Measurements from ENCODE around the gene DCBLD2. TPM values are rescaled to one million over a fixed set of nuclear protein-coding genes. Genes with fewer than 3 reads are reported as not detected.

The DCBLD2 gene
- total RNA-seq, 2 donors from 2014 or later, result 2.5 to 3.6 TPM

DNA sequence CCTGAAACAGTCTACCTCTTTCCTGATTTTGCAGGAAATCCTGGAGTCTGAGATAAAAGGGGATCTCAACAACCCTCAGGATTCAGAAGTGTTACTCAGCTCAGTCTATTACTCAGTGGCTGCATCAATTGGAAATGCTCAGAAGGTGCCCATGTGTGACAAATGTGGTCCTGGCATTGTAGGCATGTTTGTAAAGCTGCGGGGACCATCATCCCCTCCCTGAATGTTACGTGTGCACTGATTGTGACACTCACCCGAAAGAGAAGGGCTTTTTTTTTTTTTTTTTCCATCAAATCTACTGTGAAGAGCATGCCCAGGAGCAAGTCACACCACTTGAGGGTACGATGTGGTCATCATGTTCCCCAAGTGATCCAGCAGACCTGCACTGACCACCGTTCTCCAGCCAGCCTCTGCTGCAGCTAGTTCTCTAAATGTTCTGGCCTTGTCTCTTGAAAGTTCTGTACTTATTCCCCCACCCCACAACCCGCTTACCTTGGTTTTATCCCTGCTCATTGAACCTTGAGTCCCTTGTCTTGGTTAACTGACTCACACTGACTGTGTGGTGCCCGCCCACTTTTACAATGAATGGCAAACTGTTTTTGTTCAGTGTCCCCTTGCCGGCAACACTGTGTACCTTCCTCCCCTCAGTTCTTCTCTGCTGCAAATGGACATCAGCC lies 118.5 kb downstream of the DCBLD2 start:
- no peak for ATAC-seq (replicated peaks)
- Mint-ChIP-seq H3K9me3 (no peaks in the 10 kb centered on the region), H3K4me3 (no peak overlapping the region), H3K27ac (no peak overlapping the region), H3K4me1 (no peaks in the 10 kb centered on the region), H3K36me3 (ENCODE audit: low read depth) (no peaks in the 10 kb centered on the region), H3K27me3 (peaks cover 26% of the 10 kb centered on the region)

DNA sequence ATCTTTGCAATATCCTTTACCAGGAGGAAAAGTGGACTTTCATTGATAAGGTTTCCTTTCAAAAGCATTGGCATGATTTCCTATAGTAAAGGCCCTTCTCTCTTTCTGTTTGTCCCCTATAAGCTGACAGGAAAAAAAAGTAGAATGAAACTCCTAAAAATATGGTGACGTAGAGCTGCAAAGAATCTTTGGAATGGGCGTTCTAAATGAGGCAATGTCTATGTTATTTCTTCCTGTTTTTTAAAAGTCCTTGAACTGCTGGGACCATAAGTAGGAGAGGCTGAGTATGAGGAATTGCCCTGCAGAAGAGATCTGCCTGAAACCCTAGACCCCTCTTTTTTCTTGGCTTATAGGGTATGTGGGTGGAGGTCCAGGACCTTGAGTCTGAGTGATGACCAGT lies 121.2 kb downstream of the DCBLD2 start:
- H3K36me3 Mint-ChIP-seq (ENCODE audit: low read depth), result no peaks in the 10 kb centered on the region
- H3K4me1 Mint-ChIP-seq, result no peaks in the 10 kb centered on the region
- H3K27ac Mint-ChIP-seq, result no peak overlapping the region
- no peak overlapping the region for H3K4me3 Mint-ChIP-seq
- ATAC-seq (replicated peaks), result no peak
- H3K9me3 Mint-ChIP-seq, result no peaks in the 10 kb centered on the region
- peaks cover 26% of the 10 kb centered on the region for H3K27me3 Mint-ChIP-seq

DNA sequence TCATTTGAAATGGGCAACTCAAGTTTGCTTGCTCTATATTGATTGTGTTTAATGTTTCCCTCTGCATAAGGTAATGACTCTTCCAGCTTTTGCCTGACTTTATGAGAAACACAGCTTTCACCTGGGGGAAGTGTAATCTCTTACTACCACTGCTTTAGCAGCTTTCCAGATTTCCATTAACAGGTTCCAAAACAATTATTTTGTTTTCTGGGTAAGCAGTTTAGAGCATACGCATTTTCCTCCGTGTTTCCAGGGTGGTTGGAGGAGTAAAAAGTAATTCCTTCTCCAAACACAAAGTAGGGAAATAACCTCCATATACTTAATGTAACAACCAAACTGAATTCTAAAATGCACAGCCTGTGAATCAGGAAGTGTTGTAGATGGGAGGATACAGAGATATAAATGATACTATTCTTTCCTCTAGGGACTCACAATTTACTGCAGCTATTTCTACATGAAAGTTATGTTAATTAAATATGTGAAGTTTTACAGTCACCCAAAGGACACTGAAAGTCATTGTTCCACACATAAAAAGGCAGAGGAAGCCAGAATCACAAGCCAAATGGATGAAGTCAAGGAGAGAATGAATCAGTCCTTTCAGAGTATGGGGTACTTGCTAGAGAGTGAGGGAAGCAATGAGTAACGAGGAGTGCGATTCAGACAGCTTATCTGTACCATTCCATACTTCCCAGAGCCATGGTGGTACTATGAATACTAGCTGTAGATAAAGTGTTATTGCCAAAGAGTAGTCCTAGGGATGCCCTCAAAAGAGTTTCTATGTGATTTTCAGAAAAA lies 121.8 kb downstream of the DCBLD2 start:
- no peaks in the 10 kb centered on the region for H3K9me3 Mint-ChIP-seq
- no peak overlapping the region for H3K27ac Mint-ChIP-seq
- no peak overlapping the region for H3K4me3 Mint-ChIP-seq
- ATAC-seq (replicated peaks), result no peak
- no peaks in the 10 kb centered on the region for H3K36me3 Mint-ChIP-seq (ENCODE audit: low read depth)
- H3K4me1 Mint-ChIP-seq, result no peaks in the 10 kb centered on the region
- H3K27me3 Mint-ChIP-seq, result peaks cover 29% of the 10 kb centered on the region

DNA sequence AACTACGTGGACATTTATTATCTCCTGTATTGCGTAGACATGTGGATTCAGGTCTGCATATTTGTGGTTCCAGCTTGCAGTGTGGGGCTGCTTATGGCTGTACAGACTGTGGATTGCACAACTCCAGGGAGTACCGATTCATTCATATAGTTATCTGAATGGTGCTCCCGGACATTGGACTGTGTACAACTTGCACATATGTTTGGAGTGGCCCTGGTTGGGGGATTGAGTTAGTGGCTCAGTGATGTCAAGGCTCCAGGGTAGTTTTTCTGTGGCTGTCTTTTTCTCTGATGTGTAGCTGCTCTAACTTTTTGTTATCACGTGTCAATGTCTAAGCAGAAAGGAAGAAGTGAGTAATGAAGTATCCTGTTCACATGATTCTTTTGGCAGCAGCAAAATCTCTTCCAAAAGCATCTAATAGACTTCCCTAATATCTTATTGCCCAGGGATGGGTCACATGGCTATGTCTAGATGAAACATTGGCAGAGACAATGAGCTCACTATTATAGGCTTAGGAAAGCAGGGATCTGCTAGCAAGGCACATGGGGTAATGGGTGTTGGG lies 122.6 kb downstream of the DCBLD2 start:
- no peak for ATAC-seq (replicated peaks)
- H3K4me3 Mint-ChIP-seq, result no peak overlapping the region
- H3K4me1 Mint-ChIP-seq, result no peaks in the 10 kb centered on the region
- no peaks in the 10 kb centered on the region for H3K36me3 Mint-ChIP-seq (ENCODE audit: low read depth)
- H3K27ac Mint-ChIP-seq, result no peak overlapping the region
- H3K9me3 Mint-ChIP-seq, result no peaks in the 10 kb centered on the region
- peaks cover 34% of the 10 kb centered on the region for H3K27me3 Mint-ChIP-seq

DNA sequence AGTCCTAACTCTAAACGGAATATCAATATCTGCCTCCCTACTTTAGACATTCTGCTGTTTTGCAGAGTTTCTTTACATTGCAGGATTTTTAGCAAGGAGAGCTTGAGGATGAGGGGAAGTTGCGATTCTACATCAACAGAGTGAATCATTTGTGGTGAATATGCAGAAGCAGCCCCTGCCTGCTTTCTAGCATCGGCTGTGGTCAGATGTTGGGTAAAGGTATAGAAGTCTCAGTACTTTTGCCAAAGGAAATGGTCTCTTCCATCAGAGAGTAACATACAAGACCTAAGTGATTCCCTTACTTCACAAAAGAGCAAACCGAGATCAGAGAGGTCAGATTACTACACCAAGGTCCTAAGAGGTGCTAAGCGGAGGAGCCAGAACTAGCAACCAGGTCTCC lies 123.1 kb downstream of the DCBLD2 start:
- Mint-ChIP-seq H3K27me3 (peaks cover 38% of the 10 kb centered on the region), H3K27ac (no peak overlapping the region), H3K4me1 (no peaks in the 10 kb centered on the region), H3K36me3 (ENCODE audit: low read depth) (no peaks in the 10 kb centered on the region), H3K9me3 (no peaks in the 10 kb centered on the region), H3K4me3 (no peak overlapping the region)
- no peak for ATAC-seq (replicated peaks)

DNA sequence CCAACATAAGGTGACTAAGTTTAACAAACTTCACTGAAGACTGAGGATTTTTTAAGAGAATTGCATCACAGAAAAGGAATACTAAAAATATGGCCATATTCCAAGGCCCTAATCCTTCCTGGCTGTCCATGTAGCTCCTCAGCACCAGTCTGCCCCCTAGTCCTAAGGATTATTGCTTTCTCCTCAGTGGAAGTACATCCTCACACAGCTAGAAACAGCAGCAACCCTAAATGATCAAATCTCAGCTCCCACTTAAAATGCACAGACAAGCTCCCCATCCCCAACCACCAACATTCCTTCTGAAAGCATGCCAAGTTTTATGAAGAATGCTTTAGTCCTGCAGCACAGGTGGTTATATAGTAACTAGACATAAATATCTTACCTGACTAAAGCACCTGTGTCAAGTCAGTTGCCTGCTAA lies 123.7 kb downstream of the DCBLD2 start:
- Mint-ChIP-seq H3K4me3 (no peak overlapping the region), H3K4me1 (no peaks in the 10 kb centered on the region), H3K36me3 (ENCODE audit: low read depth) (no peaks in the 10 kb centered on the region), H3K9me3 (no peaks in the 10 kb centered on the region), H3K27ac (no peak overlapping the region), H3K27me3 (peaks cover 38% of the 10 kb centered on the region)
- ATAC-seq (replicated peaks), result no peak

DNA sequence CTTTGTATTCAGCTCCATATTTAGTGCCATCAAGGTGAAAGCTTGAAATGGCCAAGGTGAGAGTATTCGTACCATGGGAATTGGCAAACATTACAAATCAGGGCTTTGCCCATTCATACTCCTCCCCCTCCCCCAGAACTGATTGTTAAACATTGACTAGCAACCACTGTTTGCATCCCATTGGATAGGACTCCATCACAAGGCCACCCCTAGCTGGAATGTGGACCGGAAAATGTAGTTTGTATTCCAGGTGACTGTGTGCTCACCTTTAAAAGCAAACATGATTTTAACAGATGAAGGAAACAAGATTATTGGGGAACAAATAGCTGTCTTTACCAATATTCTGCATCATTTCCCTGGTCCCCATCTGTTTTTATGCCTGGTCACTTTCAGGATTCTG lies 124.2 kb downstream of the DCBLD2 start:
- H3K9me3 Mint-ChIP-seq, result no peaks in the 10 kb centered on the region
- H3K36me3 Mint-ChIP-seq (ENCODE audit: low read depth), result no peaks in the 10 kb centered on the region
- no peak overlapping the region for H3K27ac Mint-ChIP-seq
- H3K27me3 Mint-ChIP-seq, result peaks cover 38% of the 10 kb centered on the region
- H3K4me3 Mint-ChIP-seq, result no peak overlapping the region
- H3K4me1 Mint-ChIP-seq, result no peaks in the 10 kb centered on the region
- ATAC-seq (replicated peaks), result no peak

DNA sequence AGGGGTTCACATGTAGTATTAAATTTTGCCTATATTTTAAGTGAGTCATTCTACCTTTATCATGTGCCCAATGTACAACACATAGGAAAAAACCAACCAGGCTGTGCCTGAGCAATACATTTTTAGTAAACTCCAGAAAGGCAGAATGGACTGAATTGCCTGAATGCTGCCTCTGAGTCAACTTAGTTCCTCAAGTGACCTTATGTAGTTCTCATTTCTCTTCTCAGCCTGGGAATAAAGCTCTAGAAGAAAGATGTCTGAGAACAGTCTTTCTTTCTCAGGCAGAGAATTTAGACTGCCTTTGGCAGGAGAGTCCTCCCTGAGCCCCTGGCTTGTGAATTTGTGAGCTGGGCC lies 125.4 kb downstream of the DCBLD2 start:
- ATAC-seq (replicated peaks), result no peak
- Mint-ChIP-seq H3K36me3 (ENCODE audit: low read depth) (no peaks in the 10 kb centered on the region), H3K4me3 (no peak overlapping the region), H3K27ac (no peak overlapping the region), H3K27me3 (peaks cover 38% of the 10 kb centered on the region), H3K9me3 (no peaks in the 10 kb centered on the region), H3K4me1 (no peaks in the 10 kb centered on the region)

DNA sequence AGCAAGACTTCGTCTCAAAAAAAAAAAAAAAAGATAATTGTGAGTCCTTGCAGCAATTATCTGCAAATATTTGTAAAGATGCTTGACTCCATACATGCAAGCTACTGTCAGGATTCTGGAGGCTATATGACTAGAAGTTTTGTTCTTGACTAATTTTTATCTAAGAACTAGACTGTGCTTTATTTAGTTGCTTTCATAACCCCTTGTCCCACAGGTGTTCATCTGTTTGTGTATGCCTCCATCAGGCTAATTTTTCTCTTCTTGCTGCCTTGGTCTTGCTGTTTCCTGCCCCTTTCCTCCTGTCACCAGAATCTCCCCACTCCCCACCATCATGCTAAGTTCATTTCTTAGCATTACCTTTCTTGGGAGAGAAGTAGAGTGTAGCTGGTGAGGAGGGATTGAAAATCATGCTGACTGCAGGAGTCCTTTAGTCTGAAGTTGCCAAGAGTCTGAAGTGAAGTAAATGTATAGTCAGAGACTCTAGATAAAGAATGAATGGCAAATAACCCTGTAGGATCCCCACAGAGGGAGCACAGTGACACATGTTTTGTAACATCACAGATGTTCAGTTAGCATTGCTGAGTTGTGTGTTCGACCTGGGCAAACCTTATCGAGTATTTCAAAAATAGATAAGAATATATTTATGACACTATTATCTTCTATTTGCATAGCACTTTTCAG lies 125.9 kb downstream of the DCBLD2 start:
- H3K9me3 Mint-ChIP-seq, result no peaks in the 10 kb centered on the region
- peaks cover 38% of the 10 kb centered on the region for H3K27me3 Mint-ChIP-seq
- ATAC-seq (replicated peaks), result no peak
- H3K4me3 Mint-ChIP-seq, result no peak overlapping the region
- H3K27ac Mint-ChIP-seq, result no peak overlapping the region
- no peaks in the 10 kb centered on the region for H3K36me3 Mint-ChIP-seq (ENCODE audit: low read depth)
- H3K4me1 Mint-ChIP-seq, result no peaks in the 10 kb centered on the region

DNA sequence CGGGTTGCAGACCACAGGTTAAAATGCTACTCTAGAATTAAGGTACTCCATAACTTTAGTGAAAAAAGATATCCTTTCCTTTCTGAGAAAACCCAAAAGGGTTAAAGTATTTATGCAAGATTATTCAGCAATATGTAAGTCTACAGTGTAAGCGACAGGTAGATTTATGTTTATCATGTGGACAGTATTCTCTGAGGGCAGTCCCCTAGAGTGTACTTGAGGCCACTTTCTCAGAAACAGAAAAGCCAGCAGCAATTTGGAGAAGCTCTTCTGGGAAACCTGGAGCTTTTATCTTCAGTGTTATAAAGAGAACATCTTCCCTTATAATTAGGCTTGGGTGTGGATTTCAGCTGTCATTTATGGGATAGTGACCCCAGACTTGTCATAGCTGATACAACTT lies 129.5 kb downstream of the DCBLD2 start:
- Mint-ChIP-seq H3K36me3 (ENCODE audit: low read depth) (no peaks in the 10 kb centered on the region), H3K27ac (no peak overlapping the region), H3K27me3 (peaks cover 32% of the 10 kb centered on the region), H3K4me1 (no peaks in the 10 kb centered on the region), H3K9me3 (no peaks in the 10 kb centered on the region), H3K4me3 (no peak overlapping the region)
- ATAC-seq (replicated peaks), result no peak

DNA sequence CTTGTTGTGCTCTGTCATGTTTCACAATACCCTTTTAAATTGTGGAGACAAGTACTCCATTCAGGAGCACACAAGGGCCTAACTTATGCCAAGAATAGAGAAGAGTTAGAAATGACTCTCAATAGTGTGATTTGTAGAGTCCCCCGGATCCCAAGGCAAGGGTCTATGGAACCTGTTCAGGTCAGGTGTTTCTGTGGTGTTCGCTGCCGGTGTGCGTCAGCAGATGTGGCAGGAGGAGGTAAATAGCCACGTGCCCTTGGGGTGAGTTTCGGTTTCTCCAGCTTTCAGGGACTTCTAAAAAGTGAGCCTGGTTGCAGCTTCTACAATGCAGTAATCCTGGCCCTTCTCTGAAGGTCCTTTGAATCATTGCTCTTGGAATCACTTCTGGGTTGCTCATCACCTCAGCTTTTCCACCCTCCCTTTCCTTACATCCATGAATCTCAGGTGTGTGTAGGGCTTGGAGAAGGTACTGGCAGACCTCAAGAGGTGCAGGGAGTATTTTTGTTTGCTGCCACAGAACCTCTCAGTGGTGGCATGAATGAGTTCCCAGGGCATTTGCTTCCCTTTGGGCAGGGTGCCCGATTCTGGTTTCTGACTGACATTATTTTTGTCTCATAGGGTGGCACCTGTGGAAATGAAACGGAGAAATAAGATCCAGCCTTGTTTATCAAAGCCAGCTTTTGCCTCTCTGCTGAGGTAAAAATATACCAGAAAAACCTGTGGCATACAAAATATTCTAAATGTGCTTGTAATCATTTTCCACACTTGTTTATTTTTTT lies 131.0 kb downstream of the DCBLD2 start:
- no peak overlapping the region for H3K27ac Mint-ChIP-seq
- ATAC-seq (replicated peaks), result no peak
- no peaks in the 10 kb centered on the region for H3K4me1 Mint-ChIP-seq

DNA sequence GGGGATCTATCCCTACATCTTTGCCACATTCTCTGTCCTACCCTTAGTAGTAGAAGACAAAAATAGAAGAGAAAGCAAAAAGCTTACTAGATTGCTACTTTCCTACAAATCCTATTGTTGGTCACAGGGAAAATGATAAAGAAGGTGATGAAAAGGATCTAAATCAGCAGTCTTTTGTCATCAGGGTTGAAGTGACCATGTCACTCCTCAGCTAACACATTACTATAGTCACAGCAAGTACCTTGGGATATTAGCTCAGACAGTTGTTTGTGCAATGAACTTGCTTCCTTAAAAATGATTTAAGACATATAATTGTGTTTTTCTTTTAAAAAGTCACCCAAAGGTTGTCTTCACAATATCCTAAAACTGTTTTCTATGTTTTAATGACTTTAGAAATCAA lies 132.0 kb downstream of the DCBLD2 start:
- no peaks in the 10 kb centered on the region for H3K9me3 Mint-ChIP-seq
- ATAC-seq (replicated peaks), result no peak

More for the DNA sequence above, 131.0 kb downstream of the DCBLD2 start:
- Mint-ChIP-seq H3K27me3 (peaks cover 27% of the 10 kb centered on the region), H3K4me3 (no peak overlapping the region), H3K36me3 (ENCODE audit: low read depth) (no peaks in the 10 kb centered on the region), H3K9me3 (no peaks in the 10 kb centered on the region)

DNA sequence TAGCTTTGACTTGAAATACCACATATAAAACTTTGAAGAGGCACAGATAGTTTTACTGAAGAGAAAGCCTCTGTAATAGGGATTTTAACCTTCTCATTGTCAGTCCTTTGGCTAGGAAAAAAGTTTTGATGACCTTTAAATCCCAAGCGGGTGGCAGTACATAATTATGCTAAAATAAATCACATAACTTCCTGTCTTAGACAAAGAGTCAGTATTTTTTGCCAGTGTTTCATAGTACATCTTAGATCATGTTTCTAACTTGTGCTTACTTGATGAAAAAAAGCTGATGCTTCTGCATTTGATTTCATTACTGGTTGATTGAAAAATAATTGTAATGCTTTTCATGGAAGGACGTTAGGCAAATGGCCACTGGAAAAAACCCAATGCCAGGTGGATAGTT lies 132.5 kb downstream of the DCBLD2 start:
- H3K27ac Mint-ChIP-seq, result no peak overlapping the region
- H3K9me3 Mint-ChIP-seq, result no peaks in the 10 kb centered on the region
- no peak for ATAC-seq (replicated peaks)
- H3K4me3 Mint-ChIP-seq, result no peak overlapping the region
- no peaks in the 10 kb centered on the region for H3K4me1 Mint-ChIP-seq
- H3K36me3 Mint-ChIP-seq (ENCODE audit: low read depth), result no peaks in the 10 kb centered on the region
- peaks cover 19% of the 10 kb centered on the region for H3K27me3 Mint-ChIP-seq

More for the DNA sequence above, 132.0 kb downstream of the DCBLD2 start:
- Mint-ChIP-seq H3K27me3 (peaks cover 21% of the 10 kb centered on the region), H3K4me3 (no peak overlapping the region), H3K36me3 (ENCODE audit: low read depth) (no peaks in the 10 kb centered on the region), H3K27ac (no peak overlapping the region), H3K4me1 (no peaks in the 10 kb centered on the region)

DNA sequence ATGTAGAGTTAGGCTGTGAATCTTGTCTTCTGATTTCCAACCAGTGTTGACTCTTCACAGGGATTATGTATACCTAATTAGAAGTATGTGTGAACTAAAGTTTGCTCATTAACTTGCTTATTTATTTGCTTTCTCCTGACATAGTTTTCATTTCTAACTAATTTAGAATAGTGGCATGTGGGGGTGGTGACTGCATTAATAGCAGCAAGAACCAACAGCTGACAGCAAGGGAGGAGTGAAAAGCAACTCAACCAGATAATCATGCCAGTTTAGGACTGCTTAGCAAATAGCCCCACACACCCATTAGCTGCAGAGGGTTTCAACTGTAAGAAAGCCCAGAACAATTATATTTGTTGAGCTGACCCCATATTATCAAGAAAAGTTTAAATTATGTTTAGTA lies 134.6 kb downstream of the DCBLD2 start:
- H3K4me3 Mint-ChIP-seq, result no peak overlapping the region
- H3K9me3 Mint-ChIP-seq, result no peaks in the 10 kb centered on the region
- no peaks in the 10 kb centered on the region for H3K36me3 Mint-ChIP-seq (ENCODE audit: low read depth)
- H3K27me3 Mint-ChIP-seq, result peaks cover 26% of the 10 kb centered on the region
- no peak overlapping the region for H3K27ac Mint-ChIP-seq
- no peaks in the 10 kb centered on the region for H3K4me1 Mint-ChIP-seq
- no peak for ATAC-seq (replicated peaks)

Measured in activated T-helper 17 cell treated with anti-CD3 and anti-CD28 coated beads, Interleukin-2, amount 50 U/mL, for 72 hours (primary cell).